ENCODE results near the gene C7orf33. TPM values are rescaled to one million over a fixed set of nuclear protein-coding genes. Genes with fewer than 3 reads are reported as not detected.

The C7orf33 gene
- total RNA-seq, 3 donors from 2014 or later = not detected

DNA sequence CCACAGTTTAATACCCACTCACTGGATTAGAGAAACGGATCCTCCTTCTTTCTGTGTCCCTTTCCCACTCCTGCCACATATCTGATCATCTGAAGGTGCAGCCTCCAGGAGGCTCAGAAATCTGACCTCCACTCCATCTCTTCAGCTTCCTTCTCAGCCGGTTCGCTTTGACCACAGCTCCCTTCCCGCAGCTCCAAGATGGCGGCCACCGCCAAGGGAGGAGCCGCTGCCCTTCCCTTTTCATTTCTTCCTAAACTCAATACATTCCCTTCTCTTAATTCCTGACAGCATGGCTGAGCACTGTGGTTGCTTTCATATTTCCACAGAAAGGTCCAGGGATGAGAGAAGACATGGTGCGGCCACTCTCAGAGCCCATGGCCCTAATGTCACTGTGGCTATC, 43.7 kb upstream of the C7orf33 start:
- peaks cover 4 to 6% of the 10 kb centered on the region in 2 donors for H3K9me3 ChIP-seq
- DNase-seq (ENCODE audit: low spot score in 2 of 2) = no peak
- H3K36me3 ChIP-seq = no peaks in the 10 kb centered on the region
- no peak overlapping the region for H3K27ac ChIP-seq
- H3K4me1 ChIP-seq = no peaks in the 10 kb centered on the region
- H3K27me3 ChIP-seq = no peaks in the 10 kb centered on the region
- TF ChIP-seq, protein P1, sequence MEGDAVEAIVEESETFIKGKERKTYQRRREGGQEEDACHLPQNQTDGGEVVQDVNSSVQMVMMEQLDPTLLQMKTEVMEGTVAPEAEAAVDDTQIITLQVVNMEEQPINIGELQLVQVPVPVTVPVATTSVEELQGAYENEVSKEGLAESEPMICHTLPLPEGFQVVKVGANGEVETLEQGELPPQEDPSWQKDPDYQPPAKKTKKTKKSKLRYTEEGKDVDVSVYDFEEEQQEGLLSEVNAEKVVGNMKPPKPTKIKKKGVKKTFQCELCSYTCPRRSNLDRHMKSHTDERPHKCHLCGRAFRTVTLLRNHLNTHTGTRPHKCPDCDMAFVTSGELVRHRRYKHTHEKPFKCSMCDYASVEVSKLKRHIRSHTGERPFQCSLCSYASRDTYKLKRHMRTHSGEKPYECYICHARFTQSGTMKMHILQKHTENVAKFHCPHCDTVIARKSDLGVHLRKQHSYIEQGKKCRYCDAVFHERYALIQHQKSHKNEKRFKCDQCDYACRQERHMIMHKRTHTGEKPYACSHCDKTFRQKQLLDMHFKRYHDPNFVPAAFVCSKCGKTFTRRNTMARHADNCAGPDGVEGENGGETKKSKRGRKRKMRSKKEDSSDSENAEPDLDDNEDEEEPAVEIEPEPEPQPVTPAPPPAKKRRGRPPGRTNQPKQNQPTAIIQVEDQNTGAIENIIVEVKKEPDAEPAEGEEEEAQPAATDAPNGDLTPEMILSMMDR (IDR thresholded peaks at IDR 0.05) = no peak
- TF ChIP-seq POLR2AphosphoS5 (IDR thresholded peaks at IDR 0.05) = no peak
- H3K4me3 ChIP-seq = no peak overlapping the region
- intact Hi-C loops (cut with DNase I; ENCODE audit: low total_unique reads) = no loop called here

DNA sequence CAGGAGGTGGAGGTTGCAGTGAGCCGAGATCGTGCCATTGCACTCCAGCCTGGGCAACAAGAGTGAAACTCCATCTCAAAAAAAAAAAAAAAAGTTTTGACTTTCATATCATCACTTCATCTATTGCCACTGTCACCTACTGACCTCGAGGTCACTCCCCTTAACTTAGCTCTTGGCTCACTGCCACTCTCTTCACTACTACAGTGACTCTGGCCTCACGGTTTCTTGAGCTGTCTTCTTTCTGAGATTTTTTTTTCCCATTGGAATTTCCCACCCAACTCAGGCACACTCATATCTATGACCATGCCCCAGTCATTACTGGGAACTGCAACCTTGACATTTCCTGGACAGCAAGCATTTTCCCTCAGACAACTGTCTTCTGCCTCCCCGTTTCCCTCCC, 42.6 kb upstream of the C7orf33 start:
- Histone ChIP-seq H3K36me3 (no peaks in the 10 kb centered on the region), H3K4me3 (no peak overlapping the region), H3K27me3 (no peaks in the 10 kb centered on the region), H3K4me1 (no peaks in the 10 kb centered on the region), H3K9me3 (peaks cover 4 to 6% of the 10 kb centered on the region in 2 donors), H3K27ac (no peak overlapping the region)
- TF ChIP-seq, protein P1 (IDR thresholded peaks at IDR 0.05) = no peak
- TF ChIP-seq POLR2AphosphoS5 (IDR thresholded peaks at IDR 0.05) (no peak), POLR2A (IDR thresholded peaks at IDR 0.05) (no peak)
- DNase-seq (ENCODE audit: low spot score in 2 of 2) = no peak
- intact Hi-C loops (cut with DNase I; ENCODE audit: low total_unique reads) = no loop called here

DNA sequence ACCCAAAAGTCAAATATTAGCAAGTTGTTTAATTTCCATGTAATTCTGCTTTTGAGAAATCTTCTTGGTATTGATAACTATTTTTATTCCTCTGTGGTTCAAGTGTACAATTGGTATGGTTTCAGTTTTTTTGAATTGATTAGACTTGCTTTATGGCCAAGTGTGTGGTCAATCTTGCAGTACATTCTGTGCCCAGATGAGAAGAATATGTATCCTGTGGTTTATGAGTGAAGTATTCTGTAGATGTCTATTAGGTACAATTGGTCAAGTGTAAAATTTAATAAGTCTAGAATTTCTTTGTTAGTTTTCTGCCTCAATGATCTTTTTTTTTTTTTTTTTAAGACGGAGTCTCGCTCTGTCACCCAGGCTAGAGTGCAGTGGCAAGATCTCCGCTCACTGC, 36.6 kb upstream of the C7orf33 start:
- Histone ChIP-seq H3K27ac (no peak overlapping the region), H3K36me3 (no peaks in the 10 kb centered on the region), H3K4me1 (no peaks in the 10 kb centered on the region), H3K9me3 (peaks cover 4 to 6% of the 10 kb centered on the region in 2 donors), H3K27me3 (no peaks in the 10 kb centered on the region), H3K4me3 (no peak overlapping the region)
- no peak for TF ChIP-seq POLR2AphosphoS5 (IDR thresholded peaks at IDR 0.05)
- TF ChIP-seq POLR2A (IDR thresholded peaks at IDR 0.05) = no peak
- TF ChIP-seq, protein P1 (IDR thresholded peaks at IDR 0.05) = no peak
- DNase-seq (ENCODE audit: low spot score in 2 of 2) = no peak
- intact Hi-C loops (cut with DNase I; ENCODE audit: low total_unique reads) = no loop called here

DNA sequence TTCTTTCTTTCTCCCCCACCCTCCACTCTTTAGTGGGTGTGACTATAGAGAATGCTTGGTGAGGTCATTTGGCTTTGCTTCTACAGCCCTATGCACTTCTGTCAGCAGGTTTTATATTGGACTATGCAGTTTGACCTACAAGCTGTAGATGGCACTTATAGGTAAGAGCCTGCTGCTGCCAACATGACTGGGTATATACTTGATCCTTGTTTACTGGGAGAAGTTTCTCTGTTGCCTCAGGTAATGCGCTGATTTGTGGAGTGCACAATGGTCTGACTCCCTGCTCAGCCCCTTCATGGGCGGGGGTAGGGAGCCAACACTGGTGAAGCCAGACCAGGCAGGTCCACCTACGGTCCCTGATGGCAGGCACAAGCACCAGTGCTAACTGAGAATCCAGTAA, 33.7 kb upstream of the C7orf33 start:
- intact Hi-C loops (cut with DNase I; ENCODE audit: low total_unique reads) = no loop called here
- Histone ChIP-seq H3K27ac (no peak overlapping the region), H3K9me3 (no peaks in the 10 kb centered on the region), H3K4me3 (no peak overlapping the region), H3K4me1 (no peaks in the 10 kb centered on the region), H3K36me3 (no peaks in the 10 kb centered on the region), H3K27me3 (no peaks in the 10 kb centered on the region)
- TF ChIP-seq POLR2A (IDR thresholded peaks at IDR 0.05) (no peak), POLR2AphosphoS5 (IDR thresholded peaks at IDR 0.05) (no peak)
- TF ChIP-seq, protein P1 (IDR thresholded peaks at IDR 0.05) = no peak
- no peak for DNase-seq (ENCODE audit: low spot score in 2 of 2)

DNA sequence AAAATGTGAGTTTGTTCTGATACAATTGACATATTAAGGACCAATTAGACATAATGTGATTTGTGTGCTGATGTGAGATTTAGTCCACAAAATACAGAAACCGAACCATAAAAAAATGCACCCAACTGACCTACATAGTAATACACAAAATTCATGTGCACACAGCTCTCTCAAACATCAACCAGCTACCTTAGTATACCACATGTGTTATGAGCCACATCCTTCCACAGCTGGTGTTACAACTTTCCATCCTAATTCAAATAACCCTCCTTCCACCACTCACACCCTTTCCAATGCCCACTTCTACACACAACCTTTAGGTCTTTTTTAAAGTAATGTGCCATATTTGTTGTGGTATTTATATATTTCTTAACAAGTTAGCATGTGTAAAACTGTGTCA, 31.7 kb upstream of the C7orf33 start:
- intact Hi-C loops (cut with DNase I; ENCODE audit: low total_unique reads) = no loop called here
- Histone ChIP-seq H3K4me1 (no peaks in the 10 kb centered on the region), H3K9me3 (no peaks in the 10 kb centered on the region), H3K27me3 (no peaks in the 10 kb centered on the region), H3K4me3 (no peak overlapping the region), H3K36me3 (no peaks in the 10 kb centered on the region), H3K27ac (no peak overlapping the region)
- DNase-seq (ENCODE audit: low spot score in 2 of 2) = no peak
- no peak for TF ChIP-seq POLR2AphosphoS5 (IDR thresholded peaks at IDR 0.05)
- TF ChIP-seq, protein P1 (IDR thresholded peaks at IDR 0.05) = no peak
- no peak for TF ChIP-seq POLR2A (IDR thresholded peaks at IDR 0.05)
